Measurements from ENCODE around the gene FIS1.

GRCh38 chr7:101239191-101239950 lies 5.5 kb downstream of the FIS1 start:
- TF ChIP-seq CTCF (IDR thresholded peaks at IDR 0.05; ENCODE audit: low read depth, low read length, poor library complexity, severe bottlenecking) (no peak), EZH2phosphoT487 (IDR thresholded peaks at IDR 0.05; ENCODE audit: borderline replicate concordance, low read length) (no peak)
